Endothelial cell of umbilical vein (primary cell): Measurements from ENCODE around the gene MCU. TPM values are rescaled to one million over a fixed set of nuclear protein-coding genes. Genes with fewer than 3 reads are reported as not detected.

Experiments
- BruUV-seq: library from RNA; stranded (reverse); fragments of 400-500 nt; replicated peaks from 2 replicates; lab custom pipeline; 2021; lab: Mats Ljungman, UMichigan
- CTCF ChIA-PET: fragments of 300-600, 350-600 bp; sonication (Branson Sonifier 250); formaldehyde crosslinking; loops from one replicate; lab custom pipeline; 2021; ENCODE audit warnings: antibody characterized with exemption, inconsistent platforms; lab: Charles Lee
- POLR2A ChIA-PET: fragments of 300-600, 350-600 bp; sonication (Branson Sonifier 250); formaldehyde crosslinking; loops from one replicate; lab custom pipeline; 2021; ENCODE audit warnings: antibody characterized with exemption, inconsistent platforms; lab: Charles Lee
- DNase-seq: peaks from one replicate; pipeline ENCODE4 v3.0.0-alpha.2; 2011; ENCODE audit warnings: low read depth, low spot score
- FAIRE-seq: peaks from 2 replicates; lab custom pipeline; 2011; peaks lifted over from hg19 to GRCh38; lab: Jason Lieb, UNC
- H2AFZ ChIP-seq: 2 replicates; pipeline ENCODE4 v1.6.0; 2012; ENCODE audit warnings: low read depth, low read length, control low read depth, inconsistent platforms
- H3K27ac ChIP-seq: 2 replicates; pipeline ENCODE4 v1.5.1; 2011; ENCODE audit warnings: low read depth, mild to moderate bottlenecking, control low read depth, low read length, moderate library complexity; ENCODE audit not compliant: insufficient read depth
- H3K27me3 ChIP-seq, 2 experiments: 2 replicates each; pipeline versions ENCODE4 v1.6.0 to v1.6.1; 2011; ENCODE audit warnings: low read length in 2 of 2, mixed read lengths in 1 of 2; ENCODE audit not compliant: control insufficient read depth in 2 of 2, insufficient read depth in 2 of 2
- H3K36me3 ChIP-seq, 2 experiments: 2 replicates in 1 of 2; 3 replicates in 1 of 2; pipeline ENCODE4 v1.5.1; 2011; ENCODE audit warnings: low read length in 2 of 2, mild to moderate bottlenecking in 1 of 2, moderate library complexity in 1 of 2; ENCODE audit not compliant: control insufficient read depth in 2 of 2, insufficient read depth in 2 of 2; ENCODE audit errors: extremely low read depth in 1 of 2
- H3K4me1 ChIP-seq: 3 replicates; pipeline ENCODE4 v1.5.1; 2011; ENCODE audit warnings: mild to moderate bottlenecking, low read length; ENCODE audit not compliant: control insufficient read depth, insufficient read depth; ENCODE audit errors: extremely low read depth
- H3K4me2 ChIP-seq: 2 replicates; pipeline ENCODE4 v1.6.1; 2011; ENCODE audit warnings: low read length, control low read depth, mixed read lengths; ENCODE audit not compliant: insufficient read depth
- H3K4me3 ChIP-seq, 3 experiments: fragments of 200-600 bp in 1 of 3; sonication (generic), shearing (Covaris generic) in 1 of 3; replicated peaks in 1 of 3; 2 replicates each; pipeline ENCODE4 v1.5.1; 2011 to 2016; ENCODE audit warnings: control low read depth in 3 of 3, low read length in 3 of 3, mild to moderate bottlenecking in 2 of 3, inconsistent platforms in 1 of 3, low read depth in 1 of 3, moderate library complexity in 1 of 3; ENCODE audit not compliant: insufficient read depth in 1 of 3
- H3K79me2 ChIP-seq: 2 replicates; pipeline ENCODE4 v1.6.0; 2012; ENCODE audit warnings: low read length, inconsistent platforms; ENCODE audit not compliant: control insufficient read depth, insufficient read depth
- H3K9ac ChIP-seq: replicated peaks from 2 replicates; pipeline ENCODE3; 2011; ENCODE audit warnings: low read length, control low read depth; ENCODE audit not compliant: insufficient read depth; ENCODE audit errors: extremely low read depth
- H3K9me1 ChIP-seq: replicated peaks from 3 replicates; pipeline ENCODE4 v1.6.0; 2011; ENCODE audit warnings: mild to moderate bottlenecking, low read length; ENCODE audit not compliant: control insufficient read depth, insufficient read depth; ENCODE audit errors: extremely low read depth
- H3K9me3 ChIP-seq: replicated peaks from 2 replicates; pipeline ENCODE4 v1.5.1; 2012; ENCODE audit warnings: low read length, inconsistent platforms; ENCODE audit not compliant: control insufficient read depth, insufficient read depth
- H4K20me1 ChIP-seq: replicated peaks from 2 replicates; pipeline ENCODE3; 2011; ENCODE audit warnings: mild to moderate bottlenecking, low read length; ENCODE audit not compliant: control insufficient read depth, insufficient read depth; ENCODE audit errors: extremely low read depth
- CTCF ChIP-seq, 2 donors: IDR thresholded peaks; 1 replicate in 1 of 2; 2 replicates in 1 of 2; pipeline ENCODE4 v1.5.1; 2011; ENCODE audit warnings: low read length in 2 of 2, mild to moderate bottlenecking in 2 of 2, moderate library complexity in 2 of 2, control low read depth in 1 of 2, inconsistent platforms in 1 of 2, low read depth in 1 of 2; ENCODE audit not compliant: insufficient read depth in 1 of 2; ENCODE audit errors: extremely low read depth in 1 of 2
- EZH2 ChIP-seq: IDR thresholded peaks from 2 replicates; pipeline ENCODE4 v1.6.1; 2012; ENCODE audit warnings: borderline replicate concordance, low read depth, mild to moderate bottlenecking, moderate library complexity, low read length, inconsistent platforms; ENCODE audit not compliant: severe bottlenecking
- FOS ChIP-seq: IDR thresholded peaks from 2 replicates; pipeline ENCODE4 v1.6.1; 2011; ENCODE audit warnings: mild to moderate bottlenecking, low read length, moderate library complexity, borderline replicate concordance; ENCODE audit not compliant: insufficient read depth
- GATA2 ChIP-seq: IDR thresholded peaks from 2 replicates; pipeline ENCODE4 v1.7.0; 2011; ENCODE audit warnings: low read depth, mild to moderate bottlenecking, moderate library complexity, mixed read lengths, low read length; ENCODE audit not compliant: insufficient read length, insufficient read depth
- JUN ChIP-seq: IDR thresholded peaks from 2 replicates; pipeline ENCODE4 v1.6.1; 2011; ENCODE audit warnings: borderline replicate concordance, low read depth; ENCODE audit not compliant: insufficient read length, insufficient read depth
- MYC ChIP-seq: IDR thresholded peaks from one replicate; pipeline ENCODE4 v1.6.1; 2011; ENCODE audit warnings: mild to moderate bottlenecking, low read depth, low read length
- POLR2A ChIP-seq: IDR thresholded peaks from 2 replicates; pipeline ENCODE4 v1.6.1; 2012; ENCODE audit warnings: low read depth, mild to moderate bottlenecking, control low read depth, low read length
- POLR2AphosphoS5 ChIP-seq: IDR thresholded peaks from 2 replicates; pipeline ENCODE4 v1.6.1; 2012; ENCODE audit warnings: low read depth, mild to moderate bottlenecking, control low read depth, low read length, moderate library complexity; ENCODE audit not compliant: insufficient read depth
- dilution Hi-C: fragments of 300-500 bp; cut with MboI; formaldehyde crosslinking; loops from one replicate; pipeline ENCODE4 v1.15.0; 2019; ENCODE audit warnings: low sequenced_read_pairs; ENCODE audit not compliant: extremely low pct_ligation_motif_present
- intact Hi-C: fragments of 100-400 bp; cut with micrococcal nuclease; formaldehyde crosslinking; loops from one replicate; pipeline ENCODE4 v1.10.0; 2022
- polyA plus RNA-seq, 4 experiments: library from polyadenylated mRNA; depleted of rRNA in 3 of 4; stranded (reverse) in 3 of 4; unstranded in 1 of 4; fragments of >200 nt; gene quantifications; 2 replicates each; pipeline versions ENCODE4 v1.2.1 to v1.2.3, GENCODE V29; 2011 to 2012; ENCODE audit warnings: missing spikeins in 1 of 4
- total RNA-seq: library from RNA; stranded (reverse); gene quantifications from 2 replicates; pipeline ENCODE4 v1.2.3, GENCODE V29; 2021
- TF ChIP-seq, protein P1 (sequence below): IDR thresholded peaks from 2 replicates; pipeline ENCODE4 v1.6.1; 2011; ENCODE audit not compliant: insufficient read depth, insufficient read length

The MCU gene
- total and polyA plus RNA-seq, 2 donors (not counting 3 experiments of a cell fraction or from before 2014, with no cell fraction given) = 25.2 to 37.2 TPM

DNA sequence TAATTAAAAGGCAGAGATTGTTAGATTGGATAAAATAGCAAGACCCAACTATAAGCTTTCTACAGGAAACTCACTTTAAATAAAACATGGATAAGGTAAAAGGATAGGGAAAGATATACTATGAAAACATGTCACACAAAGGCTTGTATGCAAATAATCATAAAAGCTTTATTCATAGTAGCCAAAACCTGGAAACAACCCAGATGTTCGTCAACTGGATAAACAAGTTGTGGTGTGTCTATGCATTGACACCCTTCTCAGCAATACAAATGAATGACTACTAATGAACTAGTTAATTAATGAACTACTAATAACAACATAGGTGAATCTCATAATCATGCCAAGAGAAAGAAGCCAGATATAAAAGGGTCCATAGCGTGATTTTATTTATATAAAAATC, 163.8 kb downstream of the MCU start:
- Histone ChIP-seq H4K20me1 (no peaks in the 10 kb centered on the region), H3K4me2 (no peak overlapping the region), H3K79me2 (no peaks in the 10 kb centered on the region), H3K9me3 (no peaks in the 10 kb centered on the region), H3K27me3 (no peaks in the 10 kb centered on the region), H3K36me3 (no peaks in the 10 kb centered on the region), H3K9ac (no peak overlapping the region), H3K27ac (no peak overlapping the region), H3K9me1 (no peaks in the 10 kb centered on the region), H3K4me3 (no peak overlapping the region), H3K4me1 (no peaks in the 10 kb centered on the region), H2AFZ (no peak overlapping the region)
- ChIA-PET CTCF (no interaction called here), POLR2A (no interaction called here)
- no TSS peak for BruUV-seq
- FAIRE-seq = no peak
- DNase-seq = no peak
- TF ChIP-seq, protein P1, sequence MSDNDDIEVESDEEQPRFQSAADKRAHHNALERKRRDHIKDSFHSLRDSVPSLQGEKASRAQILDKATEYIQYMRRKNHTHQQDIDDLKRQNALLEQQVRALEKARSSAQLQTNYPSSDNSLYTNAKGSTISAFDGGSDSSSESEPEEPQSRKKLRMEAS = no peak
- TF ChIP-seq JUN (no peak), POLR2AphosphoS5 (no peak), MYC (no peak), CTCF (IDR thresholded peaks at IDR 0.05; ENCODE audit: extremely low read depth in 1 of 2, insufficient read depth in 1 of 2, low read depth in 1 of 2, low read length in 2 of 2) (no peak), EZH2 (no peak), POLR2A (no peak), FOS (no peak), GATA2 (no peak)
- dilution Hi-C loops = no loop called here
- intact Hi-C loops = no loop called here
